Measurements from ENCODE around the gene CDC26. TPM values are rescaled to one million over a fixed set of nuclear protein-coding genes. Genes with fewer than 3 reads are reported as not detected.

CDC26 gene
- total RNA-seq, 1 donor from 2014 or later, result 37.0 TPM

GRCh38 chr9:113228130-113228665, 47.2 kb downstream of the CDC26 start:
- H3K27ac ChIP-seq (replicated peaks), result no peak overlapping the region
- H3K4me1 ChIP-seq, result peaks cover 47% of the 10 kb centered on the region
- intact Hi-C loops (cut with micrococcal nuclease), result no loop called here
- H3K36me3 ChIP-seq, result peaks cover 5% of the 10 kb centered on the region
- no peak overlapping the region for H3K4me3 ChIP-seq
- H3K9me3 ChIP-seq (replicated peaks), result no peaks in the 10 kb centered on the region
- H3K27me3 ChIP-seq (ENCODE audit: low read depth), result no peaks in the 10 kb centered on the region
- no peak for DNase-seq
- no peak for TF ChIP-seq CTCF (IDR thresholded peaks at IDR 0.05; ENCODE audit: borderline replicate concordance)

- Histone ChIP-seq H3K36me3 (peaks cover 5% of the 10 kb centered on the region), H3K9me3 (replicated peaks) (no peaks in the 10 kb centered on the region), H3K4me3 (no peak overlapping the region), H3K27me3 (ENCODE audit: low read depth) (no peaks in the 10 kb centered on the region), H3K27ac (replicated peaks) (no peak overlapping the region), H3K4me1 (peaks cover 47% of the 10 kb centered on the region)
- no peak for TF ChIP-seq CTCF (IDR thresholded peaks at IDR 0.05; ENCODE audit: borderline replicate concordance)
- intact Hi-C loops (cut with micrococcal nuclease), result no loop called here
- no peak for DNase-seq
Measured at GRCh38 chr9:113227436-113227835, 47.9 kb downstream of the CDC26 start.

GRCh38 chr9:113223963-113224362, 51.4 kb downstream of the CDC26 start:
- no peak overlapping the region for H3K4me3 ChIP-seq
- peaks cover 79% of the 10 kb centered on the region for H3K4me1 ChIP-seq
- H3K9me3 ChIP-seq (replicated peaks), result no peaks in the 10 kb centered on the region
- H3K36me3 ChIP-seq, result peaks cover 5% of the 10 kb centered on the region
- intact Hi-C loops (cut with micrococcal nuclease), result no loop called here
- no peaks in the 10 kb centered on the region for H3K27me3 ChIP-seq (ENCODE audit: low read depth)
- no peak for TF ChIP-seq CTCF (IDR thresholded peaks at IDR 0.05; ENCODE audit: borderline replicate concordance)
- no peak for DNase-seq
- no peak overlapping the region for H3K27ac ChIP-seq (replicated peaks)

GRCh38 chr9:113222482-113222841, 52.9 kb downstream of the CDC26 start:
- H3K4me1 ChIP-seq, result peaks cover 86% of the 10 kb centered on the region
- peak overlapping the region; percentile 87 for H3K4me3 ChIP-seq
- peak overlapping the region; percentile 92 for H3K27ac ChIP-seq (replicated peaks)
- DNase-seq, result no peak
- intact Hi-C loops (cut with micrococcal nuclease), result no loop called here
- H3K9me3 ChIP-seq (replicated peaks), result no peaks in the 10 kb centered on the region
- TF ChIP-seq CTCF (IDR thresholded peaks at IDR 0.05; ENCODE audit: borderline replicate concordance), result no peak
- H3K27me3 ChIP-seq (ENCODE audit: low read depth), result no peaks in the 10 kb centered on the region
- peaks cover 7% of the 10 kb centered on the region for H3K36me3 ChIP-seq

GRCh38 chr9:113221800-113222481, 53.4 kb downstream of the CDC26 start:
- DNase-seq, result no peak
- intact Hi-C loops (cut with micrococcal nuclease), result no loop called here
- Histone ChIP-seq H3K27ac (replicated peaks) (peak overlapping the region; percentile 92), H3K36me3 (peaks cover 9% of the 10 kb centered on the region), H3K4me3 (peak overlapping the region; percentile 87), H3K27me3 (ENCODE audit: low read depth) (no peaks in the 10 kb centered on the region), H3K9me3 (replicated peaks) (no peaks in the 10 kb centered on the region), H3K4me1 (peaks cover 83% of the 10 kb centered on the region)
- no peak for TF ChIP-seq CTCF (IDR thresholded peaks at IDR 0.05; ENCODE audit: borderline replicate concordance)
